ENCODE results near the gene SYTL2. TPM values are rescaled to one million over a fixed set of nuclear protein-coding genes. Genes with fewer than 3 reads are reported as not detected.
A peak's percentile ranks its signal among the peaks of the same experiment; 100 is the strongest.

SYTL2 gene
- total and polyA plus RNA-seq, 2 donors (not counting 1 experiment from before 2014, with no cell fraction given): 165 to 387 TPM

- Histone ChIP-seq H3K4me1 (ENCODE audit: control insufficient read depth, extremely low read depth, insufficient read depth, low read length) (peaks cover 33% of the 10 kb centered on the region), H4K20me1 (ENCODE audit: control insufficient read depth, extremely low read depth, insufficient read depth, low read length) (no peaks in the 10 kb centered on the region), H2AFZ (ENCODE audit: low read length) (no peak overlapping the region), H3K4me3 (replicated peaks in 1 of 4; ENCODE audit: control extremely low read depth in 1 of 4, insufficient read depth in 1 of 4, low read depth in 3 of 4, low read length in 4 of 4) (no peak overlapping the region), H3K4me2 (ENCODE audit: extremely low read depth, insufficient read depth, low read length) (no peak overlapping the region), H3K79me2 (ENCODE audit: control insufficient read depth, insufficient read depth, low read length) (no peaks in the 10 kb centered on the region), H3K36me3 (ENCODE audit: control insufficient read depth, insufficient read depth, low read length) (no peaks in the 10 kb centered on the region), H3K9me3 (ENCODE audit: control insufficient read depth, insufficient read depth, low read depth, low read length) (no peaks in the 10 kb centered on the region), H3K9ac (ENCODE audit: insufficient read depth, low read length) (no peak overlapping the region), H3K27ac (ENCODE audit: insufficient read depth, low read length) (no peak overlapping the region), H3K27me3 (ENCODE audit: control insufficient read depth, insufficient read depth, low read length) (no peaks in the 10 kb centered on the region)
- DNase-seq (ENCODE audit: low read depth in 2 of 2): no peak
- TF ChIP-seq CTCF (conservative IDR thresholded peaks at IDR 0.05 in 1 of 2, IDR thresholded peaks at IDR 0.05 in 1 of 2; ENCODE audit: low read depth in 1 of 2, low read length in 2 of 2) (no peak), EZH2 (IDR thresholded peaks at IDR 0.05; ENCODE audit: low read length, missing control alignments) (no peak)
Measured at GRCh38 chr11:85825616-85826015, 14.7 kb upstream of the SYTL2 start.

- H3K36me3 ChIP-seq (ENCODE audit: control insufficient read depth, insufficient read depth, low read length): no peaks in the 10 kb centered on the region
- peaks cover 33% of the 10 kb centered on the region for H3K4me1 ChIP-seq (ENCODE audit: control insufficient read depth, extremely low read depth, insufficient read depth, low read length)
- H2AFZ ChIP-seq (ENCODE audit: low read length): no peak overlapping the region
- no peaks in the 10 kb centered on the region for H3K27me3 ChIP-seq (ENCODE audit: control insufficient read depth, insufficient read depth, low read length)
- H3K9me3 ChIP-seq (ENCODE audit: control insufficient read depth, insufficient read depth, low read depth, low read length): no peaks in the 10 kb centered on the region
- no peaks in the 10 kb centered on the region for H3K79me2 ChIP-seq (ENCODE audit: control insufficient read depth, insufficient read depth, low read length)
- H3K27ac ChIP-seq (ENCODE audit: insufficient read depth, low read length): no peak overlapping the region
- no peak overlapping the region for H3K9ac ChIP-seq (ENCODE audit: insufficient read depth, low read length)
- peak overlapping the region; percentile 10 for H3K4me2 ChIP-seq (ENCODE audit: extremely low read depth, insufficient read depth, low read length)
- H4K20me1 ChIP-seq (ENCODE audit: control insufficient read depth, extremely low read depth, insufficient read depth, low read length): no peaks in the 10 kb centered on the region
- DNase-seq (ENCODE audit: low read depth in 2 of 2): peak in 1 of 2 donors; percentile 24
- H3K4me3 ChIP-seq (replicated peaks in 1 of 4; ENCODE audit: control extremely low read depth in 1 of 4, insufficient read depth in 1 of 4, low read depth in 3 of 4, low read length in 4 of 4): no peak overlapping the region
- no peak for TF ChIP-seq EZH2 (IDR thresholded peaks at IDR 0.05; ENCODE audit: low read length, missing control alignments)
- no peak for TF ChIP-seq CTCF (conservative IDR thresholded peaks at IDR 0.05 in 1 of 2, IDR thresholded peaks at IDR 0.05 in 1 of 2; ENCODE audit: low read depth in 1 of 2, low read length in 2 of 2)
Measured at GRCh38 chr11:85823816-85824215, 12.9 kb upstream of the SYTL2 start.

GRCh38 chr11:85822814-85823213 is 11.9 kb upstream of the SYTL2 start:
- DNase-seq (ENCODE audit: low read depth in 2 of 2): peak; percentile 63 to 78
- Histone ChIP-seq H3K4me3 (replicated peaks in 1 of 4; ENCODE audit: control extremely low read depth in 1 of 4, insufficient read depth in 1 of 4, low read depth in 3 of 4, low read length in 4 of 4) (no peak overlapping the region), H3K4me1 (ENCODE audit: control insufficient read depth, extremely low read depth, insufficient read depth, low read length) (peaks cover 28% of the 10 kb centered on the region), H4K20me1 (ENCODE audit: control insufficient read depth, extremely low read depth, insufficient read depth, low read length) (no peaks in the 10 kb centered on the region), H3K27ac (ENCODE audit: insufficient read depth, low read length) (no peak overlapping the region), H3K9me3 (ENCODE audit: control insufficient read depth, insufficient read depth, low read depth, low read length) (no peaks in the 10 kb centered on the region), H3K9ac (ENCODE audit: insufficient read depth, low read length) (no peak overlapping the region), H3K79me2 (ENCODE audit: control insufficient read depth, insufficient read depth, low read length) (no peaks in the 10 kb centered on the region), H2AFZ (ENCODE audit: low read length) (no peak overlapping the region), H3K27me3 (ENCODE audit: control insufficient read depth, insufficient read depth, low read length) (no peaks in the 10 kb centered on the region), H3K4me2 (ENCODE audit: extremely low read depth, insufficient read depth, low read length) (no peak overlapping the region), H3K36me3 (ENCODE audit: control insufficient read depth, insufficient read depth, low read length) (no peaks in the 10 kb centered on the region)
- TF ChIP-seq EZH2 (IDR thresholded peaks at IDR 0.05; ENCODE audit: low read length, missing control alignments) (no peak), CTCF (conservative IDR thresholded peaks at IDR 0.05 in 1 of 2, IDR thresholded peaks at IDR 0.05 in 1 of 2; ENCODE audit: low read depth in 1 of 2, low read length in 2 of 2) (no peak)
